HepG2 (cell line): Measurements from ENCODE around the gene GCNT2. TPM values are rescaled to one million over a fixed set of nuclear protein-coding genes. Genes with fewer than 3 reads are reported as not detected.

Experiments used
- ATF7-NPFF ChIP-seq: sonication (generic); formaldehyde crosslinking; IDR thresholded peaks from 2 replicates; pipeline ENCODE4 v1.8.1; 2023; ENCODE audit warnings: mild to moderate bottlenecking, low read depth, missing genetic modification reagents, moderate library complexity
- DR1 ChIP-seq: sonication (generic); formaldehyde crosslinking; IDR thresholded peaks from 2 replicates; pipeline ENCODE4 v1.8.0; 2021; ENCODE audit warnings: mild to moderate bottlenecking, missing genetic modification reagents, inconsistent platforms
- ETV6 ChIP-seq: sonication (generic); formaldehyde crosslinking; conservative IDR thresholded peaks from 2 replicates; pipeline ENCODE4 v1.4.0; 2020; ENCODE audit warnings: missing genetic modification reagents
- HMGXB3 ChIP-seq: sonication (generic); formaldehyde crosslinking; IDR thresholded peaks from 2 replicates; pipeline ENCODE4 v1.4.0; 2020; ENCODE audit warnings: missing genetic modification reagents, borderline replicate concordance
- POLR2A ChIP-seq, 2 experiments: IDR thresholded peaks; 2 replicates each; pipeline ENCODE4 v1.6.1; 2011; ENCODE audit warnings: low read depth in 2 of 2, low read length in 2 of 2, mild to moderate bottlenecking in 1 of 2, moderate library complexity in 1 of 2; ENCODE audit not compliant: insufficient read depth in 1 of 2
- PRMT3 ChIP-seq: sonication (generic); formaldehyde crosslinking; IDR thresholded peaks from 2 replicates; pipeline ENCODE4 v1.8.1; 2022; ENCODE audit warnings: low read depth, mild to moderate bottlenecking, moderate library complexity, missing genetic modification reagents, borderline replicate concordance
- RNF2 ChIP-seq: fragments of 450-650 bp; conservative IDR thresholded peaks from 2 replicates; pipeline ENCODE4 v1.6.1; 2016; ENCODE audit warnings: low read depth
- RXRB ChIP-seq: IDR thresholded peaks from 2 replicates; pipeline ENCODE4 v1.6.1; 2016; ENCODE audit warnings: borderline replicate concordance, missing genetic modification reagents, missing compliant biosample characterization
- SNRNP70 ChIP-seq: fragments of 200-400 bp; formaldehyde crosslinking; IDR thresholded peaks from 2 replicates; pipeline ENCODE4 v1.6.1; 2017; ENCODE audit warnings: mild to moderate bottlenecking, low read depth, low read length, moderate library complexity
- TEAD3 ChIP-seq: optimal IDR thresholded peaks from 2 replicates; pipeline ENCODE3; 2016; ENCODE audit warnings: borderline replicate concordance
- ZBTB33 ChIP-seq: sonication (generic); formaldehyde crosslinking; IDR thresholded peaks from 2 replicates; pipeline ENCODE4 v1.4.0; 2020; ENCODE audit warnings: missing genetic modification reagents
- ZHX2 ChIP-seq, 2 experiments: sonication (generic) in 1 of 2; formaldehyde crosslinking in 1 of 2; IDR thresholded peaks; 2 replicates each; pipeline versions ENCODE4 v1.6.1 to v1.9.0; 2014 to 2022; ENCODE audit warnings: antibody characterized with exemption in 1 of 2, borderline replicate concordance in 1 of 2, inconsistent platforms in 1 of 2, low read depth in 1 of 2, missing genetic modification reagents in 1 of 2
- ZNF230 ChIP-seq: sonication (generic); formaldehyde crosslinking; IDR thresholded peaks from 2 replicates; pipeline ENCODE4 v1.4.0; 2020; ENCODE audit warnings: mild to moderate bottlenecking, missing genetic modification reagents
- ZNF660 ChIP-seq: sonication (generic); formaldehyde crosslinking; IDR thresholded peaks from 2 replicates; pipeline ENCODE4 v1.5.1; 2020; ENCODE audit warnings: mild to moderate bottlenecking, low read depth, missing genetic modification reagents, borderline replicate concordance
- polyA plus RNA-seq, 8 experiments: library from polyadenylated mRNA; depleted of rRNA in 3 of 8; stranded (reverse) in 7 of 8; unstranded in 1 of 8; fragments of >200 nt; fragmentation: Illumina TruSeq in 4 of 8; extraction: Trizol in 4 of 8; gene quantifications; 2 replicates each; pipeline versions ENCODE4 v1.2.1 to v1.2.3, GENCODE V29; 2011 to 2016; ENCODE audit warnings: low read depth in 4 of 8, missing spikeins in 1 of 8, mixed read lengths in 1 of 8; ENCODE audit not compliant: insufficient read depth in 1 of 8
- total RNA-seq, 5 experiments: library from RNA; depleted of rRNA; stranded (reverse); fragments of >200 nt; fragmentation: Illumina TruSeq; extraction: Trizol; gene quantifications; 2 replicates each; pipeline ENCODE4 v1.2.3, GENCODE V29; 2016; ENCODE audit warnings: low read depth in 1 of 5
- TF ChIP-seq, protein P1 (sequence below): sonication (generic); formaldehyde crosslinking; IDR thresholded peaks from 2 replicates; pipeline ENCODE4 v1.8.1; 2023; ENCODE audit warnings: missing genetic modification reagents, mild to moderate bottlenecking, borderline replicate concordance

Gene GCNT2
- total and polyA plus RNA-seq, 2 of the 13 experiments (the other 11 are each of a cell fraction or from before 2014, with no cell fraction given), result 11.8 to 31.9 TPM

DNA sequence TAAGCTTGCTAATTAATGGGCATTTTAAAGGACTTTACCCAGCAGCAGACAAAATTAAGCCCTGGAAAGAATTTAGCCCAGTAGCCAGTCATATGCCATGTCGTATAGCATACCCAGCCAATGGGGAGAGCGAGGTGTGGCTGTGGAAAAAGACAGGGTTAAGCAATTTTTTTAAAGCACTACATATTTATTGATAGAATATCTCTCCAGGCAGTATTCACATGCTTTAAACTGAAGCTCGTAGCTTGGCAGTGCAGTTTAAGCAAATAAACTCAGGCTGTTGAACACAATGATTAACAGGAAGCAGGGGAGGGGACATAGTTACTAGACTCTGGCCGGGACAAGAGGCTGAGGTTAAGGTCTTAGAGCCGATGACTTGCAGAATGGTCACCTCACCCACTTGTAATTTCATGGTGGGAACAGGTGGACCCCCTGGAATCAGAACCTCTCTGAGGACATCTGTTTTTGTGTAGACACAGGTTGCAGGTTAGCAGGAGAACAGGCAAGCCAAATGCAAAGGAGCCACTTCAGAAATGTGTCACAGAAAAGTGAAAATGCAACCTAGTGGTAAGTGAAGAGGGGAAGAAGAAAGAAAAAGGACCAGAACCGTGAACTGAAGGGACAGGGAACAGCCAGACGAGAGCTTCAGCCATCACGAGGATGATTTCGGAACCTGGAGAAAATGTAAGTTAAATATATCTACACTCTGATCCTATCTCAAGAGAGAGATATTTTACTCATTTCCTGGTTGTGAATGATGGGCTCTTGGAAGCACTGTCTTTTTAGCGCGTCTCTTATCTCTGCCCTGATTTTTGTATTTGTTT lies 7.2 kb downstream of the GCNT2 start (continued):
- TF ChIP-seq ZNF230 (no peak), ZHX2 (IDR thresholded peaks at IDR 0.05; ENCODE audit: low read depth) (no peak), ZHX2 (CRISPR knock-in tag; IDR thresholded peaks at IDR 0.05; ENCODE audit: borderline replicate concordance) (no peak), HMGXB3 (CRISPR knock-in tag) (peak; percentile 41; the same call in 1 of the 2 replicates), RNF2 (no peak), TEAD3 (CRISPR knock-in tag) (peak; percentile 59), POLR2A (IDR thresholded peaks at IDR 0.05; ENCODE audit: insufficient read depth in 1 of 2, low read depth in 2 of 2, low read length in 2 of 2) (peak; percentile 63 to 96), SNRNP70 (no peak), DR1 (CRISPR knock-in tag) (no peak), ATF7-NPFF (CRISPR knock-in tag) (no peak), ZNF660 (CRISPR knock-in tag) (no peak), ZBTB33 (CRISPR knock-in tag) (no peak), ETV6 (no peak; the same call in 1 of the 2 replicates), RXRB (CRISPR knock-in tag) (no peak; the same call in 1 of the 2 replicates), PRMT3 (CRISPR knock-in tag) (no peak)
- TF ChIP-seq, protein P1, sequence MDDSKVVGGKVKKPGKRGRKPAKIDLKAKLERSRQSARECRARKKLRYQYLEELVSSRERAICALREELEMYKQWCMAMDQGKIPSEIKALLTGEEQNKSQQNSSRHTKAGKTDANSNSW (CRISPR knock-in tag), result no peak
